HepG2 (cell line): ENCODE data around the gene NXPE3. TPM values are rescaled to one million over a fixed set of nuclear protein-coding genes. Genes with fewer than 3 reads are reported as not detected.

ENCODE experiments used
- CREM ChIP-seq, 2 experiments: sonication (generic) in 1 of 2; formaldehyde crosslinking in 1 of 2; IDR thresholded peaks; 2 replicates each; pipeline versions ENCODE4 v1.4.0 to v1.6.1; 2016 to 2020; ENCODE audit warnings: antibody characterized with exemption in 1 of 2, mild to moderate bottlenecking in 1 of 2, missing genetic modification reagents in 1 of 2
- FOXA1 ChIP-seq, 2 experiments: fragments of 450-650 bp in 1 of 2; sonication (generic) in 1 of 2; formaldehyde crosslinking in 1 of 2; IDR thresholded peaks; 2 replicates each; pipeline versions ENCODE4 v1.4.0 to v1.6.1; 2016 to 2020; ENCODE audit warnings: missing genetic modification reagents in 1 of 2
- GABPA ChIP-seq, 2 experiments: IDR thresholded peaks; 2 replicates each; pipeline ENCODE4 v1.6.1; 2011 to 2016; ENCODE audit warnings: low read depth in 2 of 2, low read length in 1 of 2, missing biosample characterization in 1 of 2, missing genetic modification characterization in 1 of 2
- HDAC2 ChIP-seq: sonication (generic); formaldehyde crosslinking; IDR thresholded peaks from 2 replicates; pipeline ENCODE4 v1.4.0; 2020; ENCODE audit warnings: missing genetic modification reagents
- HES4 ChIP-seq: sonication (generic); formaldehyde crosslinking; IDR thresholded peaks from 2 replicates; pipeline ENCODE4 v1.9.0; 2021; ENCODE audit warnings: mild to moderate bottlenecking, missing genetic modification reagents, borderline replicate concordance
- ISL2 ChIP-seq: sonication (generic); formaldehyde crosslinking; IDR thresholded peaks from 2 replicates; pipeline ENCODE4 v1.5.0; 2020; ENCODE audit warnings: missing genetic modification reagents
- JARID2 ChIP-seq: sonication (generic); formaldehyde crosslinking; IDR thresholded peaks from 2 replicates; pipeline ENCODE4 v1.8.1; 2023; ENCODE audit warnings: missing genetic modification reagents, inconsistent platforms; ENCODE audit not compliant: insufficient replicate concordance
- KAT8 ChIP-seq: IDR thresholded peaks from 2 replicates; pipeline ENCODE4 v1.6.1; 2016; ENCODE audit warnings: missing genetic modification reagents, missing compliant biosample characterization
- KDM6A ChIP-seq: IDR thresholded peaks from 2 replicates; pipeline ENCODE4 v1.6.1; 2016; ENCODE audit warnings: low read depth
- KLF16 ChIP-seq, 2 experiments: sonication (generic) in 1 of 2; formaldehyde crosslinking in 1 of 2; IDR thresholded peaks; 2 replicates each; pipeline versions ENCODE4 v1.6.1 to v1.8.0; 2016 to 2023; ENCODE audit warnings: missing genetic modification reagents in 2 of 2, missing compliant biosample characterization in 1 of 2
- MIXL1 ChIP-seq: IDR thresholded peaks from 2 replicates; pipeline ENCODE4 v1.6.1; 2016
- NR2C2 ChIP-seq: sonication (generic); formaldehyde crosslinking; IDR thresholded peaks from 2 replicates; pipeline ENCODE4 v1.4.0; 2020; ENCODE audit warnings: missing genetic modification reagents, mild to moderate bottlenecking, moderate library complexity, borderline replicate concordance
- NR2F6 ChIP-seq, 2 experiments: IDR thresholded peaks; 2 replicates each; pipeline ENCODE4 v1.6.1; 2016; ENCODE audit warnings: antibody characterized with exemption in 1 of 2, mild to moderate bottlenecking in 1 of 2
- POLR2G ChIP-seq: fragments of 200-400 bp; formaldehyde crosslinking; IDR thresholded peaks from 2 replicates; pipeline ENCODE4 v1.6.1; 2018; ENCODE audit warnings: mild to moderate bottlenecking, low read depth, low read length, moderate library complexity
- RXRB ChIP-seq: IDR thresholded peaks from 2 replicates; pipeline ENCODE4 v1.6.1; 2016; ENCODE audit warnings: borderline replicate concordance, missing genetic modification reagents, missing compliant biosample characterization
- SATB2 ChIP-seq: sonication (generic); formaldehyde crosslinking; IDR thresholded peaks from 2 replicates; pipeline ENCODE4 v1.5.0; 2020; ENCODE audit warnings: missing genetic modification reagents
- SP5 ChIP-seq: IDR thresholded peaks from 2 replicates; pipeline ENCODE4 v1.6.1; 2016; ENCODE audit warnings: low read depth, borderline replicate concordance
- TBX2 ChIP-seq: sonication (generic); formaldehyde crosslinking; IDR thresholded peaks from 2 replicates; pipeline ENCODE4 v1.5.0; 2020; ENCODE audit warnings: missing genetic modification reagents, mild to moderate bottlenecking, borderline replicate concordance
- TCF7L2 ChIP-seq: IDR thresholded peaks from 2 replicates; pipeline ENCODE4 v1.6.1; 2011; ENCODE audit warnings: mild to moderate bottlenecking, low read depth, low read length, moderate library complexity
- ZBTB25 ChIP-seq: IDR thresholded peaks from 2 replicates; pipeline ENCODE4 v1.6.1; 2018; ENCODE audit warnings: missing genetic modification reagents
- ZNF552 ChIP-seq: sonication (generic); formaldehyde crosslinking; IDR thresholded peaks from 2 replicates; pipeline ENCODE4 v1.9.0; 2022; ENCODE audit warnings: missing genetic modification reagents, mild to moderate bottlenecking, borderline replicate concordance
- ZNF878 ChIP-seq: sonication (generic); formaldehyde crosslinking; IDR thresholded peaks from 2 replicates; pipeline ENCODE4 v1.8.1; 2023; ENCODE audit warnings: mild to moderate bottlenecking, missing genetic modification reagents, moderate library complexity
- polyA plus RNA-seq, 8 experiments: library from polyadenylated mRNA; depleted of rRNA in 3 of 8; stranded (reverse) in 7 of 8; unstranded in 1 of 8; fragments of >200 nt; fragmentation: Illumina TruSeq in 4 of 8; extraction: Trizol in 4 of 8; gene quantifications; 2 replicates each; pipeline versions ENCODE4 v1.2.1 to v1.2.3, GENCODE V29; 2011 to 2016; ENCODE audit warnings: low read depth in 4 of 8, missing spikeins in 1 of 8, mixed read lengths in 1 of 8; ENCODE audit not compliant: insufficient read depth in 1 of 8
- total RNA-seq, 5 experiments: library from RNA; depleted of rRNA; stranded (reverse); fragments of >200 nt; fragmentation: Illumina TruSeq; extraction: Trizol; gene quantifications; 2 replicates each; pipeline ENCODE4 v1.2.3, GENCODE V29; 2016; ENCODE audit warnings: low read depth in 1 of 5
- TF ChIP-seq, protein P1 (sequence below): sonication (generic); formaldehyde crosslinking; IDR thresholded peaks from 2 replicates; pipeline ENCODE4 v1.4.0; 2020; ENCODE audit warnings: missing genetic modification reagents
- TF ChIP-seq, protein P2 (sequence below): sonication (generic); formaldehyde crosslinking; IDR thresholded peaks from 2 replicates; pipeline ENCODE4 v1.4.0; 2020; ENCODE audit warnings: missing genetic modification reagents
- TF ChIP-seq, protein P3 (sequence below): sonication (generic); formaldehyde crosslinking; conservative IDR thresholded peaks from 2 replicates; pipeline ENCODE4 v1.8.0; 2022; ENCODE audit warnings: mild to moderate bottlenecking, moderate library complexity, missing genetic modification reagents

Gene NXPE3
- total and polyA plus RNA-seq, 2 of the 13 experiments (the other 11 are each of a cell fraction or from before 2014, with no cell fraction given): 3.5 to 4.7 TPM

GRCh38 chr3:101854608-101855304, 75.7 kb downstream of the NXPE3 start (continued):
- peak; percentile 82 for TF ChIP-seq SP5 (CRISPR knock-in tag)
- TF ChIP-seq ZBTB25 (CRISPR knock-in tag): no peak
- 0 out of 2 replicates have a peak, but pooled peaks have one; percentile 13 for TF ChIP-seq NR2C2 (CRISPR knock-in tag)
- peak; percentile 72; the same call in 1 of the 2 replicates for TF ChIP-seq MIXL1
- TF ChIP-seq, protein P1, sequence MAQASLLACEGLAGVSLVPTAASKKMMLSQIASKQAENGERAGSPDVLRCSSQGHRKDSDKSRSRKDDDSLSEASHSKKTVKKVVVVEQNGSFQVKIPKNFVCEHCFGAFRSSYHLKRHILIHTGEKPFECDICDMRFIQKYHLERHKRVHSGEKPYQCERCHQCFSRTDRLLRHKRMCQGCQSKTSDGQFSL (CRISPR knock-in tag): no peak
- 0 out of 2 replicates have a peak, but pooled peaks have one; percentile 58 for TF ChIP-seq SATB2 (CRISPR knock-in tag)
- TF ChIP-seq ISL2: peak; percentile 89
- TF ChIP-seq RXRB (CRISPR knock-in tag): peak; percentile 67
- TF ChIP-seq, protein P2, sequence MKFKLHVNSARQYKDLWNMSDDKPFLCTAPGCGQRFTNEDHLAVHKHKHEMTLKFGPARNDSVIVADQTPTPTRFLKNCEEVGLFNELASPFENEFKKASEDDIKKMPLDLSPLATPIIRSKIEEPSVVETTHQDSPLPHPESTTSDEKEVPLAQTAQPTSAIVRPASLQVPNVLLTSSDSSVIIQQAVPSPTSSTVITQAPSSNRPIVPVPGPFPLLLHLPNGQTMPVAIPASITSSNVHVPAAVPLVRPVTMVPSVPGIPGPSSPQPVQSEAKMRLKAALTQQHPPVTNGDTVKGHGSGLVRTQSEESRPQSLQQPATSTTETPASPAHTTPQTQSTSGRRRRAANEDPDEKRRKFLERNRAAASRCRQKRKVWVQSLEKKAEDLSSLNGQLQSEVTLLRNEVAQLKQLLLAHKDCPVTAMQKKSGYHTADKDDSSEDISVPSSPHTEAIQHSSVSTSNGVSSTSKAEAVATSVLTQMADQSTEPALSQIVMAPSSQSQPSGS (CRISPR knock-in tag): peak; percentile 44; the same call in 1 of the 2 replicates
- TF ChIP-seq FOXA1 (IDR thresholded peaks at IDR 0.05): no peak
- peak; percentile 77 for TF ChIP-seq FOXA1 (CRISPR knock-in tag; IDR thresholded peaks at IDR 0.05)
- TF ChIP-seq TCF7L2: 0 out of 2 replicates have a peak, but pooled peaks have one; percentile 30
- TF ChIP-seq HES4 (CRISPR knock-in tag): no peak
- TF ChIP-seq, protein P3, sequence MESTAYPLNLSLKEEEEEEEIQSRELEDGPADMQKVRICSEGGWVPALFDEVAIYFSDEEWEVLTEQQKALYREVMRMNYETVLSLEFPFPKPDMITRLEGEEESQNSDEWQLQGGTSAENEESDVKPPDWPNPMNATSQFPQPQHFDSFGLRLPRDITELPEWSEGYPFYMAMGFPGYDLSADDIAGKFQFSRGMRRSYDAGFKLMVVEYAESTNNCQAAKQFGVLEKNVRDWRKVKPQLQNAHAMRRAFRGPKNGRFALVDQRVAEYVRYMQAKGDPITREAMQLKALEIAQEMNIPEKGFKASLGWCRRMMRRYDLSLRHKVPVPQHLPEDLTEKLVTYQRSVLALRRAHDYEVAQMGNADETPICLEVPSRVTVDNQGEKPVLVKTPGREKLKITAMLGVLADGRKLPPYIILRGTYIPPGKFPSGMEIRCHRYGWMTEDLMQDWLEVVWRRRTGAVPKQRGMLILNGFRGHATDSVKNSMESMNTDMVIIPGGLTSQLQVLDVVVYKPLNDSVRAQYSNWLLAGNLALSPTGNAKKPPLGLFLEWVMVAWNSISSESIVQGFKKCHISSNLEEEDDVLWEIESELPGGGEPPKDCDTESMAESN (CRISPR knock-in tag): 0 out of 2 replicates have a peak, but pooled peaks have one; percentile 30
- no peak for TF ChIP-seq ZNF552
- peak; percentile 65 for TF ChIP-seq HDAC2 (CRISPR knock-in tag)
- peak; percentile 77; the same call in 1 of the 2 replicates for TF ChIP-seq CREM (IDR thresholded peaks at IDR 0.05)
- no peak for TF ChIP-seq CREM (CRISPR knock-in tag; IDR thresholded peaks at IDR 0.05)
- peak; percentile 43 for TF ChIP-seq POLR2G
- peak; percentile 53; the same call in 1 of the 2 replicates for TF ChIP-seq KDM6A (CRISPR knock-in tag)
- 0 out of 2 replicates have a peak, but pooled peaks have one; percentile 25 for TF ChIP-seq ZNF878 (CRISPR knock-in tag)
- peak; percentile 43; the same call in 1 of the 2 replicates for TF ChIP-seq KAT8 (CRISPR knock-in tag)
- TF ChIP-seq KLF16 (CRISPR knock-in tag; IDR thresholded peaks at IDR 0.05): peak in 1 of 2 experiments; percentile 46; a peak in 1 of 4 replicates
- peak; percentile 62 for TF ChIP-seq NR2F6 (IDR thresholded peaks at IDR 0.05)
- peak; percentile 44; the same call in 1 of the 2 replicates for TF ChIP-seq NR2F6 (CRISPR knock-in tag; IDR thresholded peaks at IDR 0.05)
- no peak for TF ChIP-seq JARID2 (CRISPR knock-in tag)
- no peak for TF ChIP-seq GABPA (IDR thresholded peaks at IDR 0.05; ENCODE audit: low read depth, low read length)
- TF ChIP-seq GABPA (CRISPR knock-in tag; IDR thresholded peaks at IDR 0.05; ENCODE audit: low read depth): peak; percentile 18; the same call in 1 of the 2 replicates
- TF ChIP-seq TBX2 (CRISPR knock-in tag): peak; percentile 33; the same call in 1 of the 2 replicates
